Fibroblast of pulmonary artery (primary cell): ENCODE measurements around the gene TLR2.

Experiments
- DNase-seq: peaks from one replicate; pipeline ENCODE4 v3.0.0-alpha.2; 2010; ENCODE audit warnings: low read depth
- H3K4me3 ChIP-seq: replicated peaks from 2 replicates; pipeline ENCODE4 v1.5.1; 2011; ENCODE audit warnings: low read depth, mild to moderate bottlenecking, control low read depth, low read length, moderate library complexity
- TF ChIP-seq, protein P1 (sequence below): IDR thresholded peaks from 2 replicates; pipeline ENCODE4 v1.5.1; 2011; ENCODE audit warnings: mild to moderate bottlenecking, control low read depth, low read length, inconsistent platforms; ENCODE audit errors: missing control alignments

TLR2 gene

GRCh38 chr4:153676984-153677383 lies 7.1 kb upstream of the TLR2 start:
- DNase-seq = peak; percentile 87
- TF ChIP-seq, protein P1, sequence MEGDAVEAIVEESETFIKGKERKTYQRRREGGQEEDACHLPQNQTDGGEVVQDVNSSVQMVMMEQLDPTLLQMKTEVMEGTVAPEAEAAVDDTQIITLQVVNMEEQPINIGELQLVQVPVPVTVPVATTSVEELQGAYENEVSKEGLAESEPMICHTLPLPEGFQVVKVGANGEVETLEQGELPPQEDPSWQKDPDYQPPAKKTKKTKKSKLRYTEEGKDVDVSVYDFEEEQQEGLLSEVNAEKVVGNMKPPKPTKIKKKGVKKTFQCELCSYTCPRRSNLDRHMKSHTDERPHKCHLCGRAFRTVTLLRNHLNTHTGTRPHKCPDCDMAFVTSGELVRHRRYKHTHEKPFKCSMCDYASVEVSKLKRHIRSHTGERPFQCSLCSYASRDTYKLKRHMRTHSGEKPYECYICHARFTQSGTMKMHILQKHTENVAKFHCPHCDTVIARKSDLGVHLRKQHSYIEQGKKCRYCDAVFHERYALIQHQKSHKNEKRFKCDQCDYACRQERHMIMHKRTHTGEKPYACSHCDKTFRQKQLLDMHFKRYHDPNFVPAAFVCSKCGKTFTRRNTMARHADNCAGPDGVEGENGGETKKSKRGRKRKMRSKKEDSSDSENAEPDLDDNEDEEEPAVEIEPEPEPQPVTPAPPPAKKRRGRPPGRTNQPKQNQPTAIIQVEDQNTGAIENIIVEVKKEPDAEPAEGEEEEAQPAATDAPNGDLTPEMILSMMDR = no peak
- H3K4me3 ChIP-seq = no peak overlapping the region

GRCh38 chr4:153679486-153679885 lies 4.6 kb upstream of the TLR2 start:
- TF ChIP-seq, protein P1 = no peak
- H3K4me3 ChIP-seq = no peak overlapping the region
- no peak for DNase-seq

DNA sequence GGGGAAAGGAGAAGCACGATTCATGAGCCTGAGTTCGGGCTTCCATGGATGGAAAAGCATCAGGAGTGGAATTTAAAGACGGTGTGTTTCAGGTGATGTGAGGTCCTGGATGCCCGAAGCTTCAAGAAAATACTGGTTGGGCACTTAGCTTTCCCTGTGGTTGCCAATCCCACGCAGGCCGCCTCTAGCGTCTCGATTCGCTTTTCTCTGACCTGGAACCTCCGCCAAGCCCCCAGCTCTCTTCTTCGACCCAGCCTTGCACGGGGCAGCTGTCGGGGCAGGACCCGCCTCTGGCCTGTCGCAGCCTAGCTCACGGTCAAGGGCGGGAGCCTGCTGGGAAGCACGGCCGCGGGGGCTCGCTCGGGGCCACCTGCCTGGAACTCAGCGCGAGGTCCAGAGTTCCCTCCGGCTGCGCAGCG lies 308 bp upstream of the TLR2 start:
- DNase-seq = no peak
- peak overlapping the region; percentile 55 for H3K4me3 ChIP-seq
- TF ChIP-seq, protein P1 = no peak

DNA sequence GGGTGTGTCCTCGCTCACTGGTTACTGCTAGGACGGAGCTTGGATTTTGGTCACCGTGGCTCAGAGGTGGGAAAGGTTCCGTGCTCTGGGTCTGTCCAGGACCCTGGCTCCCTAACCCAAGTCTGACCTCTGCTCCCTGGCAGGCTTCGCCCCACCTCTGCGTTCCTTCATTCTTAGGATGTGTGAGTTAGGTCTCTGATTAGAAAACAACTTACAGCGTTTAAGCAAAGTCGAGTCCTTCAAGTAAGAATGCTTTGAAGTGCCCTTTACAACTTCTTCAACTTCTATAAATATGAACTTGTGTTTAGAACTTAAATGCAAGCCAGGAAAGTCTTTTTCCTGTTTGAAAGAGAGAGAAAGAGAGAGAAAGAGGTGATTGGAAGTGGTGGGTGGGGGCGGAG lies 891 bp downstream of the TLR2 start:
- peak overlapping the region; percentile 55 for H3K4me3 ChIP-seq
- TF ChIP-seq, protein P1 = no peak
- DNase-seq = no peak

- TF ChIP-seq, protein P1 = no peak
- no peak overlapping the region for H3K4me3 ChIP-seq
- DNase-seq = no peak
Observed at GRCh38 chr4:153704522-153704921, 20.4 kb downstream of the TLR2 start.

GRCh38 chr4:153705743-153706468 lies 21.8 kb downstream of the TLR2 start:
- TF ChIP-seq, protein P1 = no peak
- no peak for DNase-seq
- H3K4me3 ChIP-seq = no peak overlapping the region

DNA sequence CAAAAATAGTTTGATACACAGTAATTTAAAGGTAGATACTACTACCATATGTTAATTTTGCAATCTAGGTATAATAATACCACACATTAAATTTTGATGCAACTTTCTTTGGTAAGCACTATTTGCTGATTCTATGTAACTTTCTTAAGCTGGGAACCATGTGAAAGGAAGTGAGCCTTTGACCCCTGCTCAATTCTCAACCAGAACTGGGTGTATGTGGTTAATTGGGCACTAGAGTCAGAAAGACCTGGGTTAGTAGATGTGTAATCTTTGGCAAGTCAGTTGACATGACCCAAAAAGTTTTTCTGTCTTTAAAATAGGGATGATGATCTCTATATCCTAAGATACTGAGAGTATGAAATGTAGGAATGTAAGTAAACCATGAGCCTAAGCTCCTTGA lies 22.4 kb downstream of the TLR2 start:
- TF ChIP-seq, protein P1 = no peak
- no peak overlapping the region for H3K4me3 ChIP-seq

More for the DNA sequence above, 22.4 kb downstream of the TLR2 start:
- no peak for DNase-seq
